OCI-M2 (cell line): ENCODE measurements around the gene DBNL.

Source experiments
- DNase-seq: peaks from one replicate; lab custom pipeline; 2025; ENCODE audit not compliant: unreplicated experiment; lab: John Stamatoyannopoulos, UW

Gene DBNL

GRCh38 chr7:44097064-44097932 is 52.8 kb downstream of the DBNL start:
- DNase-seq, result no peak

GRCh38 chr7:44098092-44099068 is 53.9 kb downstream of the DBNL start:
- no peak for DNase-seq

- DNase-seq, result no peak
These were observed 55.2 kb downstream of the DBNL start for GRCh38 chr7:44099669-44100068.

GRCh38 chr7:44100458-44101302 is 56.2 kb downstream of the DBNL start:
- no peak for DNase-seq

GRCh38 chr7:44101303-44101965 is 56.9 kb downstream of the DBNL start:
- DNase-seq, result no peak

GRCh38 chr7:44101966-44102845 is 57.7 kb downstream of the DBNL start:
- DNase-seq, result no peak

- no peak for DNase-seq
These were observed 58.5 kb downstream of the DBNL start for GRCh38 chr7:44102846-44103565.

GRCh38 chr7:44103566-44103922 is 59.0 kb downstream of the DBNL start:
- no peak for DNase-seq

- no peak for DNase-seq
These were observed 59.7 kb downstream of the DBNL start, which contains the start of gene AEBP1 for GRCh38 chr7:44103923-44104859. AEBP1 (plus strand) TSS chr7:44104345; CDS start chr7:44104666, 321 bp downstream.

GRCh38 chr7:44104860-44105771 is 60.6 kb downstream of the DBNL start:
- DNase-seq, result no peak

GRCh38 chr7:44105832-44106231 is 61.3 kb downstream of the DBNL start:
- no peak for DNase-seq

- DNase-seq, result no peak
These were observed 62.0 kb downstream of the DBNL start for GRCh38 chr7:44106311-44107065.

GRCh38 chr7:44107116-44107960 is 62.8 kb downstream of the DBNL start:
- no peak for DNase-seq

GRCh38 chr7:44107961-44108767 is 63.7 kb downstream of the DBNL start:
- DNase-seq, result no peak
